Astrocyte (in vitro differentiated cells and primary cell): ENCODE measurements around the gene BARHL2. TPM values are rescaled to one million over a fixed set of nuclear protein-coding genes. Genes with fewer than 3 reads are reported as not detected.

Experiments
- DNase-seq: peaks from one replicate; pipeline ENCODE4 v3.0.0-alpha.2; 2010; ENCODE audit warnings: low read depth
- FAIRE-seq: peaks from 2 replicates; lab custom pipeline; 2011; peaks lifted over from hg19 to GRCh38; lab: Jason Lieb, UNC
- H2AFZ ChIP-seq: 2 replicates; pipeline ENCODE4 v1.6.0; 2012; ENCODE audit warnings: low read depth, low read length, inconsistent platforms
- H3K27ac ChIP-seq: 2 replicates; pipeline ENCODE4 v1.5.1; 2011; ENCODE audit warnings: low read depth, low read length, inconsistent platforms
- H3K27me3 ChIP-seq: 2 replicates; pipeline ENCODE4 v1.6.0; 2011; ENCODE audit warnings: low read length, inconsistent platforms; ENCODE audit not compliant: insufficient read depth
- H3K36me3 ChIP-seq: 2 replicates; pipeline ENCODE4 v1.5.1; 2011; ENCODE audit warnings: low read length, inconsistent platforms; ENCODE audit not compliant: insufficient read depth
- H3K4me1 ChIP-seq: 2 replicates; pipeline ENCODE4 v1.5.1; 2011; ENCODE audit warnings: low read length, inconsistent platforms; ENCODE audit not compliant: insufficient read depth
- H3K4me2 ChIP-seq: 2 replicates; pipeline ENCODE4 v1.6.0; 2012; ENCODE audit warnings: low read length, inconsistent platforms
- H3K4me3 ChIP-seq: 2 replicates; pipeline ENCODE4 v1.5.1; 2011; ENCODE audit warnings: low read depth, mild to moderate bottlenecking, low read length, inconsistent platforms; ENCODE audit not compliant: insufficient read depth
- H3K79me2 ChIP-seq: 2 replicates; pipeline ENCODE4 v1.6.0; 2012; ENCODE audit warnings: mild to moderate bottlenecking, low read length, inconsistent platforms; ENCODE audit not compliant: insufficient read depth
- H3K9ac ChIP-seq: 2 replicates; pipeline ENCODE4 v1.6.0; 2012; ENCODE audit warnings: mild to moderate bottlenecking, low read length, inconsistent platforms
- H3K9me3 ChIP-seq: 2 replicates; pipeline ENCODE4 v1.5.1; 2012; ENCODE audit warnings: low read depth, mild to moderate bottlenecking, low read length, inconsistent platforms; ENCODE audit not compliant: insufficient read depth
- H4K20me1 ChIP-seq: 2 replicates; pipeline ENCODE4 v1.6.0; 2012; ENCODE audit warnings: low read length, inconsistent platforms; ENCODE audit not compliant: insufficient read depth
- H3K27ac Mint-ChIP-seq: one replicate; pipeline ENCODE4 v1.8.0; 2021; ENCODE audit warnings: mild to moderate bottlenecking, mixed read lengths; ENCODE audit not compliant: unreplicated experiment
- H3K27me3 Mint-ChIP-seq: one replicate; pipeline ENCODE4 v1.8.0; 2021; ENCODE audit warnings: low read depth, mixed read lengths; ENCODE audit not compliant: unreplicated experiment
- H3K36me3 Mint-ChIP-seq: one replicate; pipeline ENCODE4 v1.8.0; 2021; ENCODE audit warnings: low read depth, mixed read lengths; ENCODE audit not compliant: unreplicated experiment
- H3K4me1 Mint-ChIP-seq: one replicate; pipeline ENCODE4 v1.8.0; 2021; ENCODE audit warnings: low read depth, mixed read lengths; ENCODE audit not compliant: unreplicated experiment
- H3K4me3 Mint-ChIP-seq: one replicate; pipeline ENCODE4 v1.8.0; 2021; ENCODE audit warnings: mild to moderate bottlenecking, moderate library complexity, mixed read lengths; ENCODE audit not compliant: unreplicated experiment
- H3K9me3 Mint-ChIP-seq: one replicate; pipeline ENCODE4 v1.8.0; 2021; ENCODE audit warnings: mild to moderate bottlenecking, mixed read lengths; ENCODE audit not compliant: unreplicated experiment
- CTCF ChIP-seq: IDR thresholded peaks from 2 replicates; pipeline ENCODE4 v1.5.1; 2011; ENCODE audit warnings: low read depth, mild to moderate bottlenecking, inconsistent platforms, low read length, moderate library complexity; ENCODE audit not compliant: insufficient read depth
- EZH2 ChIP-seq: IDR thresholded peaks from 2 replicates; pipeline ENCODE4 v1.6.1; 2012; ENCODE audit warnings: mild to moderate bottlenecking, low read length, inconsistent platforms; ENCODE audit not compliant: insufficient read depth
- total RNA-seq: library from RNA; stranded (reverse); gene quantifications from 2 replicates; pipeline ENCODE4 v1.2.1, GENCODE V29; 2021

Gene BARHL2
- total RNA-seq, 1 donor from 2014 or later, result not detected

- H3K4me1 ChIP-seq, result no peaks in the 10 kb centered on the region
Observed at GRCh38 chr1:90761781-90762589, 44.9 kb upstream of the BARHL2 start.

GRCh38 chr1:90761156-90761555 is 44.1 kb upstream of the BARHL2 start:
- TF ChIP-seq CTCF, result no peak
- TF ChIP-seq EZH2, result no peak
- DNase-seq (no peak), FAIRE-seq (no peak)
- H3K4me3 Mint-ChIP-seq, result no peak overlapping the region
- no peaks in the 10 kb centered on the region for H3K79me2 ChIP-seq
- H3K27me3 ChIP-seq, result no peaks in the 10 kb centered on the region
- no peaks in the 10 kb centered on the region for H3K4me1 Mint-ChIP-seq
- no peaks in the 10 kb centered on the region for H4K20me1 ChIP-seq
- H2AFZ ChIP-seq, result no peak overlapping the region
- H3K9ac ChIP-seq, result no peak overlapping the region
- no peaks in the 10 kb centered on the region for H3K36me3 ChIP-seq
- no peak overlapping the region for H3K27ac Mint-ChIP-seq
- no peaks in the 10 kb centered on the region for H3K4me1 ChIP-seq
- H3K27me3 Mint-ChIP-seq, result peaks cover 25% of the 10 kb centered on the region
- no peak overlapping the region for H3K4me2 ChIP-seq
- no peak overlapping the region for H3K27ac ChIP-seq
- H3K9me3 Mint-ChIP-seq, result no peaks in the 10 kb centered on the region
- no peak overlapping the region for H3K4me3 ChIP-seq
- H3K36me3 Mint-ChIP-seq, result no peaks in the 10 kb centered on the region
- H3K9me3 ChIP-seq, result no peaks in the 10 kb centered on the region

More at GRCh38 chr1:90761781-90762589, 44.9 kb upstream of the BARHL2 start:
- Mint-ChIP-seq H3K9me3 (no peaks in the 10 kb centered on the region), H3K4me1 (no peaks in the 10 kb centered on the region), H3K27me3 (peaks cover 25% of the 10 kb centered on the region), H3K27ac (no peak overlapping the region), H3K36me3 (no peaks in the 10 kb centered on the region), H3K4me3 (no peak overlapping the region)
- Histone ChIP-seq H2AFZ (no peak overlapping the region), H3K9me3 (no peaks in the 10 kb centered on the region), H3K27ac (no peak overlapping the region), H3K4me3 (no peak overlapping the region), H3K79me2 (no peaks in the 10 kb centered on the region), H3K9ac (no peak overlapping the region), H4K20me1 (no peaks in the 10 kb centered on the region), H3K36me3 (no peaks in the 10 kb centered on the region), H3K4me2 (no peak overlapping the region), H3K27me3 (no peaks in the 10 kb centered on the region)
- TF ChIP-seq EZH2 (no peak), CTCF (no peak)
- no peak for DNase-seq
- FAIRE-seq, result no peak

GRCh38 chr1:90753556-90753955 is 36.5 kb upstream of the BARHL2 start:
- Histone ChIP-seq H3K4me2 (no peak overlapping the region), H3K36me3 (no peaks in the 10 kb centered on the region), H3K27ac (no peak overlapping the region), H3K9me3 (no peaks in the 10 kb centered on the region), H3K9ac (no peak overlapping the region), H3K4me3 (no peak overlapping the region), H4K20me1 (no peaks in the 10 kb centered on the region), H3K4me1 (no peaks in the 10 kb centered on the region), H3K27me3 (no peaks in the 10 kb centered on the region), H3K79me2 (no peaks in the 10 kb centered on the region), H2AFZ (no peak overlapping the region)
- no peak for FAIRE-seq
- TF ChIP-seq EZH2 (no peak), CTCF (no peak)
- DNase-seq, result no peak
- Mint-ChIP-seq H3K4me1 (no peaks in the 10 kb centered on the region), H3K36me3 (no peaks in the 10 kb centered on the region), H3K9me3 (no peaks in the 10 kb centered on the region), H3K4me3 (no peak overlapping the region), H3K27ac (no peak overlapping the region), H3K27me3 (peaks cover 27% of the 10 kb centered on the region)
